ENCODE data around the gene MISP3. TPM values are rescaled to one million over a fixed set of nuclear protein-coding genes. Genes with fewer than 3 reads are reported as not detected.
"Not testable (repeated sequence)": the region's sequence is repeated elsewhere in the genome, so short reads cannot be mapped to it uniquely, and the experiment has no call there.

Gene MISP3
- polyA plus RNA-seq (ENCODE audit: insufficient read length in 10 of 10), result 1 to 10 TPM in 2 of 10 donors, under 1 TPM in 8; 0.36 to 1.2 (median 0.53) TPM
- long read RNA-seq, donor 1, result 0 reads
- long read RNA-seq, donor 2, partial matches to known transcripts, result 0 of 1 reads
- long read RNA-seq, donor 2, other reads (novel, unspliced or antisense), result 0 of 1 reads
- long read RNA-seq, donor 3, partial matches to known transcripts, result 0 of 1 reads
- long read RNA-seq, donor 3, other reads (novel, unspliced or antisense), result 0 of 1 reads
- long read RNA-seq, donor 4, result 0 reads
- long read RNA-seq, donor 5, partial matches to known transcripts, result 0 of 1 reads
- long read RNA-seq, donor 5, other reads (novel, unspliced or antisense), result 0 of 1 reads
- long read RNA-seq, donor 6, result 0 reads
- long read RNA-seq, donor 7, result 0 reads
- long read RNA-seq, donor 8, result 0 reads
- long read RNA-seq, donor 9, result 0 reads

GRCh38 chr19:14072535-14073260 is at the start of gene MISP3:
Gene MISP3 (plus strand): TSS chr19:14072786. CDS start chr19:14073310, 524 bp downstream.
- DNase-seq, result peak in 1 of 3 donors; percentile 75

- DNase-seq, result peak in 1 of 3 donors; percentile 54
Measured at GRCh38 chr19:14023404-14024235, 49.0 kb upstream of the MISP3 start.

DNA sequence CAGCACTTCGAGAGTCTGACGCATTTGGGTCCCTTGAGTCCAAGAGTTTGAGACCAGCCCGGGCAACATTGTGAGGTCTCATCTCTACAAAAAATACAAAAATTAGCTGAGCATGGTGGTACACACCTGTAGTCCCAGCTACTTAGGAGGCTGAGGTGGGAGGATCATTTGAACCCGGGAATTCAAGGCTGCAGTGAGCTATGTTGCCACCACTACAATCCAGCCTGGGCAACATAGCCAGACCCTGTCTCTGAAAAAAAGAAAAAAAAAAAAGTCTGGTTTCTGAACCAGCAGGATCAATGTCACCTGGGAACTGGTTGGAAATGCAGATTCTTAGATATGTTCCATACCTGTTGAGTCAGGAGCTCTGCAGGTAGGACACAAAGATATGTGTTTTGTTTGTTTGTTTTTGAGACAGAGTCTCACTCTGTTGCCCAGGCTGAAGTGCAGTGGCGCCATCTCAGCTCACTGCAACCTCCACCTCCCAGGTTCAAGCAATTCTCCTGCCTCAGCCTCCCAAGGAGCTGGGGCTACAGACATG is 45.9 kb upstream of the MISP3 start:
- DNase-seq, result not testable (repeated sequence)

- DNase-seq, result no peak
Measured at GRCh38 chr19:14027856-14028450, 44.6 kb upstream of the MISP3 start, which contains the start of gene RLN3. Gene RLN3 (plus strand): TSS chr19:14028148. CDS start chr19:14028205, 57 bp downstream.

- no peak for DNase-seq
Measured at GRCh38 chr19:14028901-14029300, 43.7 kb upstream of the MISP3 start.

DNA sequence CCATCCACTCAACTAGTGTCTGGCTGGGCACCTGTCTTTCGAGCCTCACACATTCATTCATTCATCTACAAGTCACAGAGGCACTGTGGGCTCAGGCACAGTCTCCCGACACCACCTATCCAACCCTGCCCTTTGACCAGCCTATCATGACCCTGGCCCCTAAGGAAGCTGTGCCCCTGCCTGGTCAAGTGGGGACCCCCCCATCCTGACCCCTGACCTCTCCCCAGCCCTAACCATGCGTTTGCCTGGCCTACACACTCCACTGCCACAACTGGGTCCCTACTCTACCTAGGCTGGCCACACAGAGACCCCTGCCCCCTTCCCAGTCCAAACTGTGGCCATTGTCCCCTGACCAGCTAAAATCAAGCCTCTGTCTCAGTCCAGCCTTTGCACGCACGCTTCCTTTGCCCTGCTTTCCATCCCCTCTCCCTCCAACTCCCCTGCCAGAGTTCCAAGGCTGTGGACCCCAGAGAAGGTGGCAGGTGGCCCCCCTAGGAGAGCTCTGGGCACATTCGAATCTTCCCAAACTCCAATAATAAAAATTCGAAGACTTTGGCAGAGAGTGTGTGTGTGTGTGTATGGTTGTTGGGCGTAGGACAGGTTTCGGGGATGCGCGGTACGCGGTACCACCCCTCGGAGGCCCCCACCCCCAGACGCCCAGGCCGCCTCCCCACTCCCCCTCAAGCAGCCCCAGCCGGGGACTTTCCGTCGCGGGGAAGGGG is 41.4 kb upstream of the MISP3 start:
- no peak for DNase-seq

DNA sequence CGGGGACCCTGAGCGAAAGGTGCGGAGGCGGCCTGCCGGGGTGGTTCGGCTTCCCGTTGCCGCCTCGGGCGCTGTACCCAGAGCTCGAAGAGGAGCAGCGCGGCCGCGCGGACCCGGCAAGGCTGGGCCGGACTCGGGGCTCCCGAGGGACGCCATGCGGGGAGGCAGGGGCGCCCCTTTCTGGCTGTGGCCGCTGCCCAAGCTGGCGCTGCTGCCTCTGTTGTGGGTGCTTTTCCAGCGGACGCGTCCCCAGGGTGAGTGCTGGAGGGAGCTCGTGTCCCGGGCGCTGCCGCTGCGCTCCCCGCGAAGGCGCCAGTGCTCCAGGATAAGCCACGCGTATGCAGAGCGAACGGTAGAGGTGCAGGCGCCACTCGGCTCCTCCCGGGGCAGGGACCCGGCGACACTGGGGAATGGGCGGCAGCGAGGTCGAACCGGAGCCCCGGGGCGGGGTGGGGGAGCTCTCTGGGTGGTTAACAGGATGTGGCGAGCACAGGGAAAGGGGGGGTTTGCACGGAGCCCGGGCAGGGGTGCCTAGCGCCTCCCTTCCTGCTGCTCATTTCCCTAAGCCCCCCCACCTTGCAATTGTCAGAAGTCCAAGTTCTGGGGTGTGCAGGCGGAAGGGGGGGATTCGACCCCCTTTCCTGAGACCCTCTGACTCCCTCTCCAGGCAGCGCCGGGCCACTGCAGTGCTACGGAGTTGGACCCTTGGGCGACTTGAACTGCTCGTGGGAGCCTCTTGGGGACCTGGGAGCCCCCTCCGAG is 40.7 kb upstream of the MISP3 start, which contains the start of gene IL27RA:
Gene IL27RA (plus strand): TSS at position 44 of the 762 bp plus-strand sequence. CDS start 111 bp downstream, at position 155.
- peak; percentile 30 to 83 (median 63) for DNase-seq

DNA sequence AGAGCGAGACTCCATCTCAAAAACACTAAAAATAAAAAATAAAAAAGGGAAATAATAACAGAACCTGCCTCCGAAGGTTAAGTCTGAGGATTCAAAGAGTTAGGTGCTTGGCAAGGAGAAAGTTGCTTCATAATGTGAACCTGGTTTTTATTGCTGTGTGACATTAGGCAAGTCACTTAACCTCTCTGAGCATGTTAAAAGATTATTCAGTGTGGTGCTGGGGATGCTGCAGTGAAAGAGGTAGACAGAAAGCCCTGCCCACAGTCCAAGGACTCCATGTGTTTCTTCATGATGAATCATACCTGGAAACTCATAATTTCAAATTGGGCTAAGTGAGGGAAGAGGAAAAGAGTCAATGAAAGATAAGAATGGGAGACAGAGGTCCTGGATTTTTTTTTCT is 38.6 kb upstream of the MISP3 start:
- DNase-seq, result no peak

- DNase-seq, result not testable (repeated sequence)
Measured at GRCh38 chr19:14035159-14035558, 37.4 kb upstream of the MISP3 start.

GRCh38 chr19:14035706-14036105 is 36.9 kb upstream of the MISP3 start:
- no peak for DNase-seq

GRCh38 chr19:14039181-14039580 is 33.4 kb upstream of the MISP3 start:
- DNase-seq, result no peak

- DNase-seq, result peak; percentile 54 to 89 (median 80)
Measured at GRCh38 chr19:14042659-14043608, 29.7 kb upstream of the MISP3 start.

DNA sequence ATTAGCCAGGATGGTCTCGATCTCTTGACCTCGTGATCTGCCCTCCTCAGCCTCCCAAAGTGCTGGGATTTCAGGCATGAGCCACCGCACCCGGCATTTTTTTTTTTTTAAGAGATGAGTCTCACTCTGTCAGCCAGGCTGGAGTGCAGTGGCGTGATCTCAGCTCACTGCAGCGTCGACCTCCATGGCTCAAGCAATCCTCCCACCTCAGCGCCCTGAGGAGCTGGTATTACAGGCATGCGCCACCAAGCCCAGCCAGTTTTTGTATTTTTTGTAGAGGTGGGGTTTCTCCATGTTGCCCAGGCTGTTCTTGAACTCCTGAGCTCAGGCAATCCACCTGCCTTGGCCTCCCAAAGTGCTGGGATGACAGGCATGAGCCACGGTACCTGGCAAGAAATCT is 24.7 kb upstream of the MISP3 start:
- not testable (repeated sequence) for DNase-seq

GRCh38 chr19:14048443-14049153 is 24.0 kb upstream of the MISP3 start:
- peak in 1 of 3 donors; percentile 21 for DNase-seq

DNA sequence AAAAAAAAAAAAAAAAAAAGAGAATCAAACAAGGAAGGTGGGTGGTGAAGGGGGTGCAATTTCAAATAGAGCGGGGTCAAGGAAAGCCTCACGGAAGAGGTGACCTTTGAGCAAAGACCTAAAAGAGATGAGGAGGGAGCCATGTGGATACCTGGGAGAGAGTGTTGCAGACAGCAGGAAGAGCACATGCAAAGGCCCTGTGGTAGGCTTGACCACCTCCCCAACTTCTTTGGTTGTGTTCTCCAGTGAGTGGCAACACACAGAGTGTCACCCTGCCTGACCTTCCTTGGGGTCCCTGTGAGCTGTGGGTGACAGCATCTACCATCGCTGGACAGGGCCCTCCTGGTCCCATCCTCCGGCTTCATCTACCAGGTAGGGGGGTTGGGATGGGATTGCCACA is 22.1 kb upstream of the MISP3 start:
- no peak for DNase-seq

GRCh38 chr19:14050961-14051360 is 21.6 kb upstream of the MISP3 start:
- DNase-seq, result not testable (repeated sequence)

DNA sequence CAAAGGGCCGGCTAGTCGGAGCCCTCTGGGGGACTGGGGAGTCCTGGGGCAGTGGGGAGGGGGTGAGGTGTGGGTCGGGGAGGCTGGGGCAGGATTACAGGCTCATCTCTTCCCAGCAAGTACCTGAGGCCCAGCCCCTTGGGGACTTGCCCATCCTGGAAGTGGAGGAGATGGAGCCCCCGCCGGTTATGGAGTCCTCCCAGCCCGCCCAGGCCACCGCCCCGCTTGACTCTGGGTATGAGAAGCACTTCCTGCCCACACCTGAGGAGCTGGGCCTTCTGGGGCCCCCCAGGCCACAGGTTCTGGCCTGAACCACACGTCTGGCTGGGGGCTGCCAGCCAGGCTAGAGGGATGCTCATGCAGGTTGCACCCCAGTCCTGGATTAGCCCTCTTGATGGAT is 20.6 kb upstream of the MISP3 start:
- DNase-seq, result no peak

DNA sequence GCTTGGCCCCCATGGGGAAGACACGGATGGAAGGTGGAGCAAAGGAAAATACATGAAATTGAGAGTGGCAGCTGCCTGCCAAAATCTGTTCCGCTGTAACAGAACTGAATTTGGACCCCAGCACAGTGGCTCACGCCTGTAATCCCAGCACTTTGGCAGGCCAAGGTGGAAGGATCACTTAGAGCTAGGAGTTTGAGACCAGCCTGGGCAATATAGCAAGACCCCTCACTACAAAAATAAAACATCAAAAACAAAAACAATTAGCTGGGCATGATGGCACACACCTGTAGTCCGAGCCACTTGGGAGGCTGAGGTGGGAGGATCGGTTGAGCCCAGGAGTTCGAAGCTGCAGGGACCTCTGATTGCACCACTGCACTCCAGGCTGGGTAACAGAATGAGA is 20.1 kb upstream of the MISP3 start:
- DNase-seq, result no peak

Measured in muscle of back (tissue), 13 donors.